Gastrocnemius medialis (tissue), 4 donors: ENCODE measurements around the gene SULF2.

Experiments
- POLR2A ChIP-seq, 2 donors: fragments of 450-650 bp; IDR thresholded peaks; one replicate each; pipeline ENCODE4 v1.6.1; 2017; ENCODE audit warnings: antibody characterized with exemption in 2 of 2, mild to moderate bottlenecking in 2 of 2, moderate library complexity in 2 of 2
- TF ChIP-seq, protein P1 (sequence below), 5 experiments: fragments of 450-650 bp in 3 of 5; fragments of 200-600 bp in 2 of 5; sonication (generic) in 2 of 5; IDR thresholded peaks in 4 of 5; conservative IDR thresholded peaks in 1 of 5; 1 replicate in 4 of 5; 2 replicates in 1 of 5; pipeline ENCODE4 v1.5.1; 2016 to 2019; ENCODE audit warnings: antibody characterized with exemption in 5 of 5, mild to moderate bottlenecking in 3 of 5, moderate library complexity in 3 of 5

GRCh38 chr20:47741669-47742608 lies 43.3 kb downstream of the SULF2 start:
- no peak for TF ChIP-seq POLR2A (IDR thresholded peaks at IDR 0.05)
- TF ChIP-seq, protein P1, sequence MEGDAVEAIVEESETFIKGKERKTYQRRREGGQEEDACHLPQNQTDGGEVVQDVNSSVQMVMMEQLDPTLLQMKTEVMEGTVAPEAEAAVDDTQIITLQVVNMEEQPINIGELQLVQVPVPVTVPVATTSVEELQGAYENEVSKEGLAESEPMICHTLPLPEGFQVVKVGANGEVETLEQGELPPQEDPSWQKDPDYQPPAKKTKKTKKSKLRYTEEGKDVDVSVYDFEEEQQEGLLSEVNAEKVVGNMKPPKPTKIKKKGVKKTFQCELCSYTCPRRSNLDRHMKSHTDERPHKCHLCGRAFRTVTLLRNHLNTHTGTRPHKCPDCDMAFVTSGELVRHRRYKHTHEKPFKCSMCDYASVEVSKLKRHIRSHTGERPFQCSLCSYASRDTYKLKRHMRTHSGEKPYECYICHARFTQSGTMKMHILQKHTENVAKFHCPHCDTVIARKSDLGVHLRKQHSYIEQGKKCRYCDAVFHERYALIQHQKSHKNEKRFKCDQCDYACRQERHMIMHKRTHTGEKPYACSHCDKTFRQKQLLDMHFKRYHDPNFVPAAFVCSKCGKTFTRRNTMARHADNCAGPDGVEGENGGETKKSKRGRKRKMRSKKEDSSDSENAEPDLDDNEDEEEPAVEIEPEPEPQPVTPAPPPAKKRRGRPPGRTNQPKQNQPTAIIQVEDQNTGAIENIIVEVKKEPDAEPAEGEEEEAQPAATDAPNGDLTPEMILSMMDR (IDR thresholded peaks at IDR 0.05 in 4 of 5, conservative IDR thresholded peaks at IDR 0.05 in 1 of 5) = no peak
